GM12878 (cell line): ENCODE data around the gene TMEM150A. TPM values are rescaled to one million over a fixed set of nuclear protein-coding genes. Genes with fewer than 3 reads are reported as not detected.

Experiments
- ATAC-seq: fragments of 200-7000 bp; cut with Tn5 transposase; 3 replicates; pipeline ENCODE4 v1.9.1; 2020; ENCODE audit warnings: mild to moderate bottlenecking, moderate library complexity
- BruUV-seq: library from RNA; stranded (reverse); fragments of 400-500 nt; replicated peaks from 2 replicates; lab custom pipeline; 2021; lab: Mats Ljungman, UMichigan
- CTCF ChIA-PET: fragments of 300-600 bp; sonication (Branson Sonifier 250); formaldehyde crosslinking; extraction: SDS; loops from one replicate; lab custom pipeline; 2021; ENCODE audit warnings: inconsistent platforms; lab: Yijun Ruan, JAX
- POLR2A ChIA-PET: fragments of 350-600 bp; formaldehyde crosslinking; extraction: SDS; loops from one replicate; lab custom pipeline; 2021; ENCODE audit warnings: inconsistent platforms; lab: Charles Lee
- RAD21 ChIA-PET: fragments of 300-600 bp; sonication (Branson Sonifier 250); formaldehyde crosslinking; loops from one replicate; lab custom pipeline; 2023; ENCODE audit warnings: antibody characterized with exemption; ENCODE audit not compliant: unreplicated experiment; lab: Charles Lee
- SMC1A ChIA-PET: fragments of 300-600 bp; sonication (Branson Sonifier 250); formaldehyde crosslinking; loops from one replicate; lab custom pipeline; 2023; ENCODE audit not compliant: unreplicated experiment, uncharacterized antibody; lab: Charles Lee
- DNase-seq: peaks from one replicate; pipeline ENCODE4 v3.0.0-alpha.2; 2011; ENCODE audit warnings: low read depth, low spot score
- FAIRE-seq: peaks from 3 replicates; lab custom pipeline; 2011; peaks lifted over from hg19 to GRCh38; lab: Jason Lieb, UNC
- H2AFZ ChIP-seq: 2 replicates; pipeline ENCODE4 v1.6.0; 2011; ENCODE audit warnings: low read depth, low read length, control low read depth; ENCODE audit not compliant: control insufficient read depth
- H3K27ac ChIP-seq: 2 replicates; pipeline ENCODE4 v1.5.1; 2011; ENCODE audit warnings: control low read depth; ENCODE audit not compliant: control insufficient read depth, insufficient read depth
- H3K27me3 ChIP-seq, 2 experiments: replicated peaks in 1 of 2; 2 replicates each; pipeline versions ENCODE4 v1.6.0 to v1.6.1; 2011; ENCODE audit warnings: low read length in 1 of 2; ENCODE audit not compliant: control insufficient read depth in 2 of 2, insufficient read depth in 2 of 2
- H3K36me3 ChIP-seq, 2 experiments: 2 replicates each; pipeline ENCODE4 v1.5.1; 2011; ENCODE audit warnings: low read length in 1 of 2; ENCODE audit not compliant: control insufficient read depth in 2 of 2, insufficient read depth in 2 of 2
- H3K4me1 ChIP-seq: 2 replicates; pipeline ENCODE4 v1.6.1; 2011; ENCODE audit warnings: mild to moderate bottlenecking, low read length, moderate library complexity, mixed read lengths; ENCODE audit not compliant: control insufficient read depth, insufficient read depth
- H3K4me2 ChIP-seq: 2 replicates; pipeline ENCODE4 v1.6.0; 2011; ENCODE audit warnings: control low read depth; ENCODE audit not compliant: control insufficient read depth, insufficient read depth
- H3K4me3 ChIP-seq: fragments of 200-600 bp; sonication (generic); 2 replicates; pipeline ENCODE4 v1.5.1; 2016
- H3K79me2 ChIP-seq: 2 replicates; pipeline ENCODE4 v1.6.0; 2011; ENCODE audit warnings: low read length; ENCODE audit not compliant: control insufficient read depth, insufficient read depth
- H3K9ac ChIP-seq: 2 replicates; pipeline ENCODE4 v1.8.0; 2011; ENCODE audit warnings: low read length, control low read depth, mixed read lengths; ENCODE audit not compliant: control insufficient read depth, insufficient read depth
- H3K9me3 ChIP-seq: replicated peaks from 3 replicates; pipeline ENCODE4 v1.5.1; 2011; ENCODE audit warnings: mild to moderate bottlenecking, low read length; ENCODE audit not compliant: control insufficient read depth, insufficient read depth
- H4K20me1 ChIP-seq: 2 replicates; pipeline ENCODE4 v1.6.0; 2011; ENCODE audit not compliant: control insufficient read depth, insufficient read depth
- CBFB ChIP-seq: IDR thresholded peaks from 2 replicates; pipeline ENCODE4 v1.6.1; 2016; ENCODE audit warnings: antibody characterized with exemption, low read depth
- CREB1 ChIP-seq: IDR thresholded peaks from 2 replicates; pipeline ENCODE4 v1.6.1; 2012; ENCODE audit warnings: low read depth, mild to moderate bottlenecking, inconsistent platforms
- E4F1 ChIP-seq: fragments of 450-650 bp; IDR thresholded peaks from 2 replicates; pipeline ENCODE4 v1.6.1; 2018; ENCODE audit warnings: borderline replicate concordance, mild to moderate bottlenecking; ENCODE audit not compliant: partially characterized antibody
- HDGF ChIP-seq: fragments of 450-650 bp; IDR thresholded peaks from 2 replicates; pipeline ENCODE4 v1.6.1; 2016; ENCODE audit warnings: antibody characterized with exemption
- NKRF ChIP-seq: fragments of 450-650 bp; conservative IDR thresholded peaks from 2 replicates; pipeline ENCODE4 v1.6.1; 2017; ENCODE audit warnings: mild to moderate bottlenecking, moderate library complexity
- POLR2A ChIP-seq: IDR thresholded peaks from 2 replicates; pipeline ENCODE4 v1.6.1; 2011; ENCODE audit warnings: low read depth, mild to moderate bottlenecking, low read length
- POLR2AphosphoS2 ChIP-seq: IDR thresholded peaks from 2 replicates; pipeline ENCODE4 v1.6.1; 2011; ENCODE audit warnings: low read depth, mild to moderate bottlenecking, low read length, improper control_type of control experiment, moderate library complexity
- POLR2AphosphoS5 ChIP-seq: IDR thresholded peaks from 2 replicates; pipeline ENCODE4 v1.6.1; 2011; ENCODE audit warnings: mild to moderate bottlenecking, low read length, inconsistent platforms
- RELB ChIP-seq: fragments of 450-650 bp; IDR thresholded peaks from 2 replicates; pipeline ENCODE4 v1.6.1; 2017; ENCODE audit warnings: low read depth, mild to moderate bottlenecking, moderate library complexity
- SMARCA5 ChIP-seq: fragments of 450-650 bp; IDR thresholded peaks from 2 replicates; pipeline ENCODE4 v1.6.1; 2017; ENCODE audit warnings: mild to moderate bottlenecking
- SPI1 ChIP-seq: IDR thresholded peaks from 2 replicates; pipeline ENCODE4 v1.6.1; 2011; ENCODE audit warnings: low read depth, mild to moderate bottlenecking, low read length, moderate library complexity, borderline replicate concordance; ENCODE audit not compliant: insufficient read depth
- TAF1 ChIP-seq: IDR thresholded peaks from 2 replicates; pipeline ENCODE4 v1.6.1; 2011; ENCODE audit warnings: mild to moderate bottlenecking, low read depth, low read length, borderline replicate concordance
- WGBS: methylation state at CpG from one replicate; pipeline ENCODE4 v1.1.6; 2016; ENCODE audit warnings: low lambda C conversion rate; ENCODE audit not compliant: insufficient replicate concordance, insufficient coverage; ENCODE audit errors: missing lambda C conversion rate; 5-methylcytosine and 5-hydroxymethylcytosine counted together
- in situ Hi-C: fragments of 300-500 bp; cut with MboI; formaldehyde crosslinking; loops from 9 replicates; pipeline ENCODE4 v1.14.3; 2018; ENCODE audit warnings: mixed read lengths
- intact Hi-C: fragments of 100-400 bp; cut with micrococcal nuclease; formaldehyde crosslinking; loops from one replicate; pipeline ENCODE4 v1.14.2; 2022; ENCODE audit not compliant: unreplicated experiment
- polyA plus RNA-seq, 11 experiments: library from polyadenylated mRNA; depleted of rRNA in 4 of 11; unstranded in 6 of 11; stranded (reverse) in 5 of 11; fragments of >200 nt; fragmentation: Nextera tagmentation in 4 of 11; fragmentation: Illumina TruSeq in 1 of 11; extraction: Ambion mirVana in 4 of 11; extraction: Trizol in 1 of 11; gene quantifications; 1 replicate in 1 of 11; 2 replicates in 10 of 11; pipeline versions ENCODE4 v1.2.1 to v1.2.3, GENCODE V29; 2011 to 2016; ENCODE audit warnings: inconsistent platforms in 2 of 11, missing spikeins in 2 of 11, low read depth in 1 of 11
- total RNA-seq, 4 experiments: library from RNA; depleted of rRNA in 3 of 4; stranded (reverse); fragments of >200 nt in 3 of 4; fragmentation: Illumina TruSeq in 1 of 4; extraction: Trizol in 1 of 4; gene quantifications; 2 replicates each; pipeline versions ENCODE4 v1.2.1 to v1.2.3, GENCODE V29; 2013 to 2021

TMEM150A gene
- total and polyA plus RNA-seq, 10 of the 15 experiments (the other 5 are each of a cell fraction or from before 2014, with no cell fraction given): 0.45 to 4.4 (median 2.6) TPM

- TF ChIP-seq NKRF (peak; percentile 36; the same call in 1 of the 2 replicates), SMARCA5 (no peak), POLR2A (peak; percentile 42; the same call in 1 of the 2 replicates)
Observed at GRCh38 chr2:85578243-85579180, 24.0 kb downstream of the TMEM150A start (continued).

- peak within 1 kb of the TSS; percentile 85 for H3K4me2 ChIP-seq
- peak within 1 kb of the TSS; percentile 61 for H2AFZ ChIP-seq
- ATAC-seq (peak; percentile 86), FAIRE-seq (peak; percentile 94), DNase-seq (no peak)
- WGBS: 1% methylated on average over 19 of the region's 19 CpGs
- H3K9ac ChIP-seq: peak within 1 kb of the TSS; percentile 82
- no peaks in the 10 kb centered on the region for H4K20me1 ChIP-seq
- CTCF ChIA-PET: interaction anchor here (0.6 to 1.9 kb wide), 6 partner anchors 10 to 1111 kb away, joined by 3 to 6 read pairs (median 4); no protein-coding TSS in a partner anchor
- SMC1A ChIA-PET: interaction anchor here (0.6 to 4.4 kb wide), 10 partner anchors 10 to 502 kb away, joined by 3 to 20 read pairs (median 6); partner anchors contain the start of genes MAT2A and RNF181
- H3K79me2 ChIP-seq: peaks cover 26% of the 10 kb centered on the region
- H3K4me1 ChIP-seq: peaks cover 13% of the 10 kb centered on the region
- POLR2A ChIA-PET: interaction anchor here (0.6 to 4.6 kb wide), 11 partner anchors 14 to 285 kb away, joined by 3 to 57 read pairs (median 4); partner anchors contain the start of genes C2orf68, ELMOD3, GGCX and RETSAT
- H3K4me3 ChIP-seq: peak within 1 kb of the TSS; percentile 77
- intact Hi-C loops: no loop called here
- peak within 1 kb of the TSS; percentile 77 for H3K27ac ChIP-seq
- no TSS peak for BruUV-seq
- in situ Hi-C loops: no loop called here
- RAD21 ChIA-PET: interaction anchor here (0.7 to 1.8 kb wide), 5 partner anchors 10 to 91 kb away, joined by 3 to 9 read pairs (median 3); partner anchors contain the start of genes GGCX and RNF181
- no peaks in the 10 kb centered on the region for H3K27me3 ChIP-seq
- H3K36me3 ChIP-seq: peaks cover 0 to 6% of the 10 kb centered on the region in 2 experiments; a peak in 2 of 4 replicates
- no peaks in the 10 kb centered on the region for H3K9me3 ChIP-seq
- TF ChIP-seq RELB (peak; percentile 13; the same call in 1 of the 2 replicates), HDGF (peak; percentile 77; the same call in 1 of the 2 replicates), POLR2AphosphoS2 (no peak), SPI1 (peak; percentile 50), CREB1 (0 out of 2 replicates have a peak, but pooled peaks have one; percentile 26), POLR2AphosphoS5 (peak; percentile 44; the same call in 1 of the 2 replicates), TAF1 (0 out of 2 replicates have a peak, but pooled peaks have one; percentile 9), POLR2A (peak; percentile 72), E4F1 (peak; percentile 21), CBFB (no peak)
Observed at GRCh38 chr2:85577386-85578242, 24.9 kb downstream of the TMEM150A start, which contains the start of gene VAMP8. VAMP8 (plus strand) TSS chr2:85577586; CDS start chr2:85577647, 61 bp downstream.
